H1 (cell line): ENCODE results near the gene LCN6.

Experiments used
- CHD2 ChIP-seq: IDR thresholded peaks from 2 replicates; pipeline ENCODE4 v1.6.1; 2012; ENCODE audit warnings: low read length, improper control_type of control experiment
- EGR1 ChIP-seq: IDR thresholded peaks from 2 replicates; pipeline ENCODE4 v1.6.1; 2011; ENCODE audit warnings: low read depth, low read length, borderline replicate concordance
- EZH2 ChIP-seq: fragments of 200-600 bp; sonication (generic); IDR thresholded peaks from 2 replicates; pipeline ENCODE4 v1.7.1; 2012; ENCODE audit warnings: low read depth, mild to moderate bottlenecking, moderate library complexity, low read length, inconsistent platforms; ENCODE audit not compliant: severe bottlenecking
- GTF2F1 ChIP-seq: IDR thresholded peaks from 2 replicates; pipeline ENCODE4 v1.6.1; 2012; ENCODE audit warnings: low read depth, low read length, improper control_type of control experiment, borderline replicate concordance
- POLR2A ChIP-seq, 2 experiments: IDR thresholded peaks; 1 replicate in 1 of 2; 2 replicates in 1 of 2; pipeline ENCODE4 v1.6.1; 2011; ENCODE audit warnings: low read depth in 2 of 2, low read length in 2 of 2, mild to moderate bottlenecking in 2 of 2; ENCODE audit errors: control extremely low read depth in 1 of 2
- YY1 ChIP-seq: IDR thresholded peaks from 2 replicates; pipeline ENCODE4 v1.6.1; 2011; ENCODE audit warnings: low read depth, mild to moderate bottlenecking, low read length
- TF ChIP-seq, protein P1 (sequence below), 3 experiments: IDR thresholded peaks; 1 replicate in 2 of 3; 2 replicates in 1 of 3; pipeline versions ENCODE4 v1.5.1 to v1.6.1; 2011; ENCODE audit warnings: low read length in 3 of 3, mild to moderate bottlenecking in 3 of 3, inconsistent platforms in 2 of 3, low read depth in 1 of 3, moderate library complexity in 1 of 3; ENCODE audit not compliant: insufficient read depth in 1 of 3; ENCODE audit errors: control extremely low read depth in 1 of 3

DNA sequence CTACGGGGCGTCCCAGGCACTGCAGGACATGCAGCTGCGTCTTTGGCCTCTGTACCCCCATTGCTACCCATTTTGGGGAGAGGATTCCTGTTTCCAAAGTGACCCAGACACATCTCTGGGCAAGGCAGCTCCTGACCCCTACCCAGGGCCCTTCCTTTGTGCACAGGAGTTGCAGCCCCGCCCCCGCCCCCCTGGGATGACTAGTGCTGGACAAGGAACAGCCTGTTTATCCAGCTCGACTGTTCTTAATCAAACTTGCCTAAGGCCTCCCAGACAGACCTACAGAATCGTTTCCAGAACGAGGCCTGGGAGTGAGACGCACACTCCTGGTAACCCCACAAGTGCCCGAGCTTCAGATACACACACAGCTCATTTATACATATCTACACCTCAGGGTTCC is 22.7 kb downstream of the LCN6 start:
- TF ChIP-seq GTF2F1 (no peak), POLR2A (IDR thresholded peaks at IDR 0.05; ENCODE audit: control extremely low read depth in 1 of 2, low read depth in 2 of 2, low read length in 2 of 2) (no peak), EGR1 (no peak), YY1 (no peak), EZH2 (no peak), CHD2 (no peak)
- TF ChIP-seq, protein P1, sequence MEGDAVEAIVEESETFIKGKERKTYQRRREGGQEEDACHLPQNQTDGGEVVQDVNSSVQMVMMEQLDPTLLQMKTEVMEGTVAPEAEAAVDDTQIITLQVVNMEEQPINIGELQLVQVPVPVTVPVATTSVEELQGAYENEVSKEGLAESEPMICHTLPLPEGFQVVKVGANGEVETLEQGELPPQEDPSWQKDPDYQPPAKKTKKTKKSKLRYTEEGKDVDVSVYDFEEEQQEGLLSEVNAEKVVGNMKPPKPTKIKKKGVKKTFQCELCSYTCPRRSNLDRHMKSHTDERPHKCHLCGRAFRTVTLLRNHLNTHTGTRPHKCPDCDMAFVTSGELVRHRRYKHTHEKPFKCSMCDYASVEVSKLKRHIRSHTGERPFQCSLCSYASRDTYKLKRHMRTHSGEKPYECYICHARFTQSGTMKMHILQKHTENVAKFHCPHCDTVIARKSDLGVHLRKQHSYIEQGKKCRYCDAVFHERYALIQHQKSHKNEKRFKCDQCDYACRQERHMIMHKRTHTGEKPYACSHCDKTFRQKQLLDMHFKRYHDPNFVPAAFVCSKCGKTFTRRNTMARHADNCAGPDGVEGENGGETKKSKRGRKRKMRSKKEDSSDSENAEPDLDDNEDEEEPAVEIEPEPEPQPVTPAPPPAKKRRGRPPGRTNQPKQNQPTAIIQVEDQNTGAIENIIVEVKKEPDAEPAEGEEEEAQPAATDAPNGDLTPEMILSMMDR (IDR thresholded peaks at IDR 0.05; ENCODE audit: control extremely low read depth in 1 of 3, insufficient read depth in 1 of 3, low read depth in 1 of 3, low read length in 3 of 3), result no peak
